Measurements from ENCODE around the gene TRIM4. TPM values are rescaled to one million over a fixed set of nuclear protein-coding genes. Genes with fewer than 3 reads are reported as not detected.

Gene TRIM4
- total and polyA plus RNA-seq, 2 experiments from 2014 or later, result 5.5 to 13.7 TPM

GRCh38 chr7:99927536-99927935 lies 8.2 kb upstream of the TRIM4 start:
- H3K36me3 Mint-ChIP-seq (ENCODE audit: low read depth), result peaks cover 11% of the 10 kb centered on the region
- peaks cover 30% of the 10 kb centered on the region for H3K9me2 ChIP-seq (ENCODE audit: insufficient read depth)
- H3K4me1 Mint-ChIP-seq, result peaks cover 25% of the 10 kb centered on the region
- H3K4me1 ChIP-seq (ENCODE audit: insufficient read depth), result peaks cover 9% of the 10 kb centered on the region
- H3K4me3 ChIP-seq, result no peak overlapping the region
- H3K27me3 ChIP-seq (ENCODE audit: insufficient read depth), result no peaks in the 10 kb centered on the region
- peaks cover 3% of the 10 kb centered on the region; the same call in 1 of the 3 replicates for H3K9me3 Mint-ChIP-seq
- ATAC-seq (no peak), DNase-seq (ENCODE audit: low spot score) (no peak)
- TF ChIP-seq JUNB (IDR thresholded peaks at IDR 0.05; ENCODE audit: unreplicated experiment), result no peak
- no peak for TF ChIP-seq POLR2AphosphoS5 (IDR thresholded peaks at IDR 0.05; ENCODE audit: low read depth)
- no peak for TF ChIP-seq NANOG (IDR thresholded peaks at IDR 0.05; ENCODE audit: borderline replicate concordance)
- no peak for TF ChIP-seq EZH2phosphoT487 (IDR thresholded peaks at IDR 0.05; ENCODE audit: unreplicated experiment)
- TF ChIP-seq ZNF114 (CRISPR knock-in tag; IDR thresholded peaks at IDR 0.05), result no peak
- no peak for TF ChIP-seq CREB1 (CRISPR knock-in tag; IDR thresholded peaks at IDR 0.05; ENCODE audit: low read depth)
- TF ChIP-seq, protein P1, sequence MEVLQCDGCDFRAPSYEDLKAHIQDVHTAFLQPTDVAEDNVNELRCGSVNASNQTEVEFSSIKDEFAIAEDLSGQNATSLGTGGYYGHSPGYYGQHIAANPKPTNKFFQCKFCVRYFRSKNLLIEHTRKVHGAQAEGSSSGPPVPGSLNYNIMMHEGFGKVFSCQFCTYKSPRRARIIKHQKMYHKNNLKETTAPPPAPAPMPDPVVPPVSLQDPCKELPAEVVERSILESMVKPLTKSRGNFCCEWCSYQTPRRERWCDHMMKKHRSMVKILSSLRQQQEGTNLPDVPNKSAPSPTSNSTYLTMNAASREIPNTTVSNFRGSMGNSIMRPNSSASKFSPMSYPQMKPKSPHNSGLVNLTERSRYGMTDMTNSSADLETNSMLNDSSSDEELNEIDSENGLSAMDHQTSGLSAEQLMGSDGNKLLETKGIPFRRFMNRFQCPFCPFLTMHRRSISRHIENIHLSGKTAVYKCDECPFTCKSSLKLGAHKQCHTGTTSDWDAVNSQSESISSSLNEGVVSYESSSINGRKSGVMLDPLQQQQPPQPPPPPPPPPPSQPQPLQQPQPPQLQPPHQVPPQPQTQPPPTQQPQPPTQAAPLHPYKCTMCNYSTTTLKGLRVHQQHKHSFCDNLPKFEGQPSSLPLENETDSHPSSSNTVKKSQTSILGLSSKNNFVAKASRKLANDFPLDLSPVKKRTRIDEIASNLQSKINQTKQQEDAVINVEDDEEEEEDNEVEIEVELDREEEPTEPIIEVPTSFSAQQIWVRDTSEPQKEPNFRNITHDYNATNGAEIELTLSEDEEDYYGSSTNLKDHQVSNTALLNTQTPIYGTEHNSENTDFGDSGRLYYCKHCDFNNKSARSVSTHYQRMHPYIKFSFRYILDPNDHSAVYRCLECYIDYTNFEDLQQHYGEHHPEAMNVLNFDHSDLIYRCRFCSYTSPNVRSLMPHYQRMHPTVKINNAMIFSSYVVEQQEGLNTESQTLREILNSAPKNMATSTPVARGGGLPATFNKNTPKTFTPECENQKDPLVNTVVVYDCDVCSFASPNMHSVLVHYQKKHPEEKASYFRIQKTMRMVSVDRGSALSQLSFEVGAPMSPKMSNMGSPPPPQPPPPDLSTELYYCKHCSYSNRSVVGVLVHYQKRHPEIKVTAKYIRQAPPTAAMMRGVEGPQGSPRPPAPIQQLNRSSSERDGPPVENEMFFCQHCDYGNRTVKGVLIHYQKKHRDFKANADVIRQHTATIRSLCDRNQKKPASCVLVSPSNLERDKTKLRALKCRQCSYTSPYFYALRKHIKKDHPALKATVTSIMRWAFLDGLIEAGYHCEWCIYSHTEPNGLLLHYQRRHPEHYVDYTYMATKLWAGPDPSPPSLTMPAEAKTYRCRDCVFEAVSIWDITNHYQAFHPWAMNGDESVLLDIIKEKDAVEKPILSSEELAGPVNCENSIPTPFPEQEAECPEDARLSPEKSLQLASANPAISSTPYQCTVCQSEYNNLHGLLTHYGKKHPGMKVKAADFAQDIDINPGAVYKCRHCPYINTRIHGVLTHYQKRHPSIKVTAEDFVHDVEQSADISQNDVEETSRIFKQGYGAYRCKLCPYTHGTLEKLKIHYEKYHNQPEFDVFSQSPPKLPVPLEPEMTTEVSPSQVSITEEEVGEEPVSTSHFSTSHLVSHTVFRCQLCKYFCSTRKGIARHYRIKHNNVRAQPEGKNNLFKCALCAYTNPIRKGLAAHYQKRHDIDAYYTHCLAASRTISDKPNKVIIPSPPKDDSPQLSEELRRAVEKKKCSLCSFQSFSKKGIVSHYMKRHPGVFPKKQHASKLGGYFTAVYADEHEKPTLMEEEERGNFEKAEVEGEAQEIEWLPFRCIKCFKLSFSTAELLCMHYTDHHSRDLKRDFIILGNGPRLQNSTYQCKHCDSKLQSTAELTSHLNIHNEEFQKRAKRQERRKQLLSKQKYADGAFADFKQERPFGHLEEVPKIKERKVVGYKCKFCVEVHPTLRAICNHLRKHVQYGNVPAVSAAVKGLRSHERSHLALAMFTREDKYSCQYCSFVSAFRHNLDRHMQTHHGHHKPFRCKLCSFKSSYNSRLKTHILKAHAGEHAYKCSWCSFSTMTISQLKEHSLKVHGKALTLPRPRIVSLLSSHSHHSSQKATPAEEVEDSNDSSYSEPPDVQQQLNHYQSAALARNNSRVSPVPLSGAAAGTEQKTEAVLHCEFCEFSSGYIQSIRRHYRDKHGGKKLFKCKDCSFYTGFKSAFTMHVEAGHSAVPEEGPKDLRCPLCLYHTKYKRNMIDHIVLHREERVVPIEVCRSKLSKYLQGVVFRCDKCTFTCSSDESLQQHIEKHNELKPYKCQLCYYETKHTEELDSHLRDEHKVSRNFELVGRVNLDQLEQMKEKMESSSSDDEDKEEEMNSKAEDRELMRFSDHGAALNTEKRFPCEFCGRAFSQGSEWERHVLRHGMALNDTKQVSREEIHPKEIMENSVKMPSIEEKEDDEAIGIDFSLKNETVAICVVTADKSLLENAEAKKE (CRISPR knock-in tag; IDR thresholded peaks at IDR 0.05), result no peak
- H2AFZ ChIP-seq, result no peak overlapping the region
- H3F3A ChIP-seq (replicated peaks; ENCODE audit: low read depth), result no peaks in the 10 kb centered on the region
- H3K27ac Mint-ChIP-seq, result no peak overlapping the region
- H3K27me3 Mint-ChIP-seq (ENCODE audit: insufficient read depth, low read depth, poor library complexity), result peaks cover 10% of the 10 kb centered on the region
- H3K4me3 Mint-ChIP-seq, result no peak overlapping the region
- H3K27ac ChIP-seq (ENCODE audit: low read depth), result no peak overlapping the region
- no peaks in the 10 kb centered on the region for H3K79me2 ChIP-seq (replicated peaks; ENCODE audit: insufficient read depth)
- H3K36me3 ChIP-seq (ENCODE audit: insufficient read depth), result no peaks in the 10 kb centered on the region
- H4K20me1 ChIP-seq (replicated peaks; ENCODE audit: insufficient read depth), result no peaks in the 10 kb centered on the region
- no peak overlapping the region for H3K4me2 ChIP-seq

GRCh38 chr7:99926321-99926720 lies 7.0 kb upstream of the TRIM4 start:
- H3K4me1 Mint-ChIP-seq, result peaks cover 25% of the 10 kb centered on the region
- Histone ChIP-seq H4K20me1 (replicated peaks; ENCODE audit: insufficient read depth) (no peaks in the 10 kb centered on the region), H3K9me2 (ENCODE audit: insufficient read depth) (peaks cover 22% of the 10 kb centered on the region), H3K4me3 (no peak overlapping the region), H3K27ac (ENCODE audit: low read depth) (no peak overlapping the region), H3K27me3 (ENCODE audit: insufficient read depth) (no peaks in the 10 kb centered on the region), H3K36me3 (ENCODE audit: insufficient read depth) (no peaks in the 10 kb centered on the region), H3K79me2 (replicated peaks; ENCODE audit: insufficient read depth) (no peaks in the 10 kb centered on the region), H3K4me1 (ENCODE audit: insufficient read depth) (peaks cover 9% of the 10 kb centered on the region), H3K4me2 (no peak overlapping the region), H2AFZ (peak overlapping the region; percentile 70; the same call in 1 of the 2 replicates), H3F3A (replicated peaks; ENCODE audit: low read depth) (no peaks in the 10 kb centered on the region)
- no peak for DNase-seq (ENCODE audit: low spot score)
- no peak overlapping the region for H3K4me3 Mint-ChIP-seq
- no peak for ATAC-seq
- no peak overlapping the region for H3K27ac Mint-ChIP-seq
- peaks cover 7% of the 10 kb centered on the region for H3K27me3 Mint-ChIP-seq (ENCODE audit: insufficient read depth, low read depth, poor library complexity)
- peaks cover 21% of the 10 kb centered on the region for H3K36me3 Mint-ChIP-seq (ENCODE audit: low read depth)
- H3K9me3 Mint-ChIP-seq, result peaks cover 14% of the 10 kb centered on the region
- TF ChIP-seq ZNF114 (CRISPR knock-in tag; IDR thresholded peaks at IDR 0.05), result no peak
- no peak for TF ChIP-seq NANOG (IDR thresholded peaks at IDR 0.05; ENCODE audit: borderline replicate concordance)
- TF ChIP-seq, protein P1 (CRISPR knock-in tag; IDR thresholded peaks at IDR 0.05), result no peak
